PC-3 (cell line): Measurements from ENCODE around the gene HEATR3. TPM values are rescaled to one million over a fixed set of nuclear protein-coding genes. Genes with fewer than 3 reads are reported as not detected.

Experiments used
- ATAC-seq: fragments of 200-7000 bp; cut with Tn5 transposase; 2 replicates; pipeline ENCODE4 v1.9.1; 2020; ENCODE audit warnings: mild to moderate bottlenecking, moderate library complexity
- BruUV-seq: library from RNA; stranded (reverse); fragments of 400-500 nt; replicated peaks from 2 replicates; lab custom pipeline; 2021; lab: Mats Ljungman, UMichigan
- CTCF ChIA-PET: fragments of 300-600 bp; sonication (Branson Sonifier 250); formaldehyde crosslinking; loops from one replicate; lab custom pipeline; 2022; ENCODE audit warnings: antibody characterized with exemption; lab: Charles Lee
- POLR2A ChIA-PET: fragments of 300-600 bp; sonication (Branson Sonifier 250); formaldehyde crosslinking; loops from one replicate; lab custom pipeline; 2022; ENCODE audit warnings: antibody characterized with exemption; ENCODE audit not compliant: unreplicated experiment; lab: Charles Lee
- DNase-seq: peaks from one replicate; pipeline ENCODE4 v3.0.0-alpha.2; 2015
- H2AFZ ChIP-seq: fragments of 300-600 bp; sonication (generic); 2 replicates; pipeline ENCODE4 v1.6.0; 2016; ENCODE audit warnings: antibody characterized with exemption, low read length
- H3F3A ChIP-seq: fragments of 300-600 bp; sonication (generic); one replicate; pipeline ENCODE4 v1.6.0; 2017; ENCODE audit warnings: antibody characterized with exemption, low read length, control low read depth, mild to moderate bottlenecking; ENCODE audit not compliant: unreplicated experiment
- H3K27ac ChIP-seq: fragments of 300-600 bp; sonication (generic); 2 replicates; pipeline ENCODE4 v1.5.1; 2016; ENCODE audit warnings: mild to moderate bottlenecking, low read length
- H3K27me3 ChIP-seq: fragments of 300-600 bp; sonication (generic); 2 replicates; pipeline ENCODE4 v1.6.1; 2016; ENCODE audit warnings: low read length, mixed read lengths
- H3K36me3 ChIP-seq: fragments of 300-600 bp; sonication (generic); 2 replicates; pipeline ENCODE4 v1.6.1; 2016; ENCODE audit warnings: low read depth, mixed run types, low read length, mixed read lengths
- H3K4me1 ChIP-seq: fragments of 300-600 bp; sonication (generic); 2 replicates; pipeline ENCODE4 v1.5.1; 2016; ENCODE audit warnings: low read length; ENCODE audit not compliant: insufficient read depth
- H3K4me2 ChIP-seq: fragments of 300-600 bp; sonication (generic); 2 replicates; pipeline ENCODE4 v1.6.0; 2016; ENCODE audit warnings: low read length
- H3K4me3 ChIP-seq: fragments of 300-600 bp; sonication (generic); 2 replicates; pipeline ENCODE4 v1.5.1; 2016; ENCODE audit warnings: mild to moderate bottlenecking, low read length, mixed read lengths
- H3K79me2 ChIP-seq: fragments of 300-600 bp; sonication (generic); 2 replicates; pipeline ENCODE4 v1.6.1; 2017; ENCODE audit warnings: low read length, mixed read lengths
- H3K9ac ChIP-seq: fragments of 300-600 bp; sonication (generic); 2 replicates; pipeline ENCODE4 v1.6.0; 2016; ENCODE audit warnings: mild to moderate bottlenecking, low read length
- H3K9me2 ChIP-seq: fragments of 300-600 bp; sonication (generic); replicated peaks from 2 replicates; pipeline ENCODE4 v1.6.1; 2016; ENCODE audit warnings: mixed run types, low read length, mixed read lengths
- H3K9me3 ChIP-seq: fragments of 300-600 bp; sonication (generic); 2 replicates; pipeline ENCODE4 v1.6.1; 2016; ENCODE audit warnings: low read length, mixed read lengths
- H4K20me1 ChIP-seq: fragments of 300-600 bp; sonication (generic); 2 replicates; pipeline ENCODE4 v1.6.1; 2016; ENCODE audit warnings: low read length, mixed read lengths
- EZH2 ChIP-seq: fragments of 300-600 bp; sonication (generic); IDR thresholded peaks from one replicate; pipeline ENCODE4 v1.6.1; 2017; ENCODE audit warnings: antibody characterized with exemption, mild to moderate bottlenecking, low read length; ENCODE audit not compliant: unreplicated experiment
- EZH2phosphoT487 ChIP-seq: fragments of 300-600 bp; sonication (generic); IDR thresholded peaks from 2 replicates; pipeline ENCODE4 v1.6.1; 2018; ENCODE audit warnings: mild to moderate bottlenecking, antibody characterized with exemption, low read length, borderline replicate concordance
- intact Hi-C: fragments of 100-400 bp; cut with micrococcal nuclease; formaldehyde crosslinking; loops from 2 replicates; pipeline ENCODE4 v1.9.0; 2023
- total RNA-seq: library from RNA; depleted of rRNA; stranded (reverse); fragments of >200 nt; gene quantifications from 2 replicates; pipeline ENCODE4 v1.2.3, GENCODE V29; 2014
- TF ChIP-seq, protein P1 (sequence below): fragments of 300-600 bp; sonication (generic); conservative IDR thresholded peaks from 2 replicates; pipeline ENCODE4 v1.5.1; 2017; ENCODE audit warnings: antibody characterized with exemption, low read depth, mild to moderate bottlenecking, low read length

HEATR3 gene
- total RNA-seq, 1 experiment from 2014 or later = 18.7 TPM

DNA sequence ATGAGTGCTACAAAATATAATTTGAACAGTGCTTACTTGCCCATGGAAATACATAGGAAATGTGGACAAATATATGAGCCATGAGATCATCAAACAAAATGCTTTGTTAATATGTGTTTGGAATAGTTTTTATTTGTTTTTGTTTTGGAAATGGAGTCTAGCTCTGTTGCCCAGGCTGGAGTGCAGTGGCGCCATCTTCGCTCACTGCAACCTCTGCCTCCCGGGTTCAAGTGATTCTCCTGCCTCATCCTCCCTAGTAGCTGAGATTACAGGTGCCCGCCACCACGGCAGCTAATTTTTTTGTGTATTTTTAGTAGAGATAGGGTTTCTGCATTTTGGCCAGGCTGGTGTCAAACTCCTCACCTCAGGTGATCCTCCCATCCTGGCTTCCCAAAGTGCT lies 37.9 kb upstream of the HEATR3 start:
- H3K27me3 ChIP-seq = no peaks in the 10 kb centered on the region
- ATAC-seq (no peak), DNase-seq (no peak)
- H3K9me3 ChIP-seq = no peaks in the 10 kb centered on the region
- no peak for TF ChIP-seq EZH2
- TF ChIP-seq EZH2phosphoT487 = no peak
- TF ChIP-seq, protein P1, sequence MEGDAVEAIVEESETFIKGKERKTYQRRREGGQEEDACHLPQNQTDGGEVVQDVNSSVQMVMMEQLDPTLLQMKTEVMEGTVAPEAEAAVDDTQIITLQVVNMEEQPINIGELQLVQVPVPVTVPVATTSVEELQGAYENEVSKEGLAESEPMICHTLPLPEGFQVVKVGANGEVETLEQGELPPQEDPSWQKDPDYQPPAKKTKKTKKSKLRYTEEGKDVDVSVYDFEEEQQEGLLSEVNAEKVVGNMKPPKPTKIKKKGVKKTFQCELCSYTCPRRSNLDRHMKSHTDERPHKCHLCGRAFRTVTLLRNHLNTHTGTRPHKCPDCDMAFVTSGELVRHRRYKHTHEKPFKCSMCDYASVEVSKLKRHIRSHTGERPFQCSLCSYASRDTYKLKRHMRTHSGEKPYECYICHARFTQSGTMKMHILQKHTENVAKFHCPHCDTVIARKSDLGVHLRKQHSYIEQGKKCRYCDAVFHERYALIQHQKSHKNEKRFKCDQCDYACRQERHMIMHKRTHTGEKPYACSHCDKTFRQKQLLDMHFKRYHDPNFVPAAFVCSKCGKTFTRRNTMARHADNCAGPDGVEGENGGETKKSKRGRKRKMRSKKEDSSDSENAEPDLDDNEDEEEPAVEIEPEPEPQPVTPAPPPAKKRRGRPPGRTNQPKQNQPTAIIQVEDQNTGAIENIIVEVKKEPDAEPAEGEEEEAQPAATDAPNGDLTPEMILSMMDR = no peak
- ChIA-PET CTCF (no interaction called here), POLR2A (no interaction called here)
- no peaks in the 10 kb centered on the region for H3K9me2 ChIP-seq
- H3K4me2 ChIP-seq = no peak overlapping the region
- H4K20me1 ChIP-seq = no peaks in the 10 kb centered on the region
- H2AFZ ChIP-seq = no peak overlapping the region
- no peak overlapping the region for H3K27ac ChIP-seq
- BruUV-seq = no TSS peak
- peaks cover 19% of the 10 kb centered on the region for H3K79me2 ChIP-seq
- no peak overlapping the region for H3K4me3 ChIP-seq
- intact Hi-C loops = loop anchor here (5.0 to 10.0 kb wide), 2 partner anchors 39 to 337 kb away; partner anchors contain the start of genes BRD7 and HEATR3
- H3K36me3 ChIP-seq = peaks cover 8% of the 10 kb centered on the region; the same call in 1 of the 2 replicates
- no peak overlapping the region for H3K9ac ChIP-seq
- no peaks in the 10 kb centered on the region for H3F3A ChIP-seq
- peaks cover 6% of the 10 kb centered on the region for H3K4me1 ChIP-seq

DNA sequence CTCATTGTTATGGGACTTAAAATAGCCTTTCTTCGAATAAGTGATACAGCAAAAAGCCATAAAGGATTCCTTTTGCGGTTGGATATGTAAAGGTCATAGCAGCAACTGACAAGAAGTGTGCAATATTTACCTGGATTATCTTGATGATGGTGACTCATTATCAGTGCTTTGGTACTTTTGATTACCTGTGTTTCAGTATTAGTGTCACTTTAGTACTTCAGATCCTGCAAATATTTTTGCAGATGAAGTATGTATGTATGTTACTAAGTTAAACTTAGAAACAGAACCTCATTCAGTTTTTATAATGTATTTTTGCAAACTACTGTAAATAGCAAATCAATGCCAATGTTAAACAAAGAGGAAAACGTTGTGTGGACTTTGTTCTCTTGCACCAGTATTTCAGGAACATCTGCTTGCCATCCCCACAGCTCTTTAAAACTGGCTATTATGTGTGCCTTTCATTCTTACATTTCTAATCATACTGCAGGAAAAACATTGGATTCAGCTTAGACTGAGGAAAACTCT lies 30.2 kb upstream of the HEATR3 start:
- ATAC-seq = no peak
- no peaks in the 10 kb centered on the region for H3K9me3 ChIP-seq
- no peak overlapping the region for H3K4me2 ChIP-seq
- BruUV-seq = no TSS peak
- ChIA-PET CTCF (no interaction called here), POLR2A (no interaction called here)
- H3K79me2 ChIP-seq = no peaks in the 10 kb centered on the region
- H2AFZ ChIP-seq = no peak overlapping the region
- H3K9ac ChIP-seq = no peak overlapping the region
- H3K9me2 ChIP-seq = no peaks in the 10 kb centered on the region
- H3K4me1 ChIP-seq = no peaks in the 10 kb centered on the region
- intact Hi-C loops = no loop called here
- H3K4me3 ChIP-seq = no peak overlapping the region
- TF ChIP-seq EZH2 = no peak
- no peak for TF ChIP-seq EZH2phosphoT487
- TF ChIP-seq, protein P1 = no peak
- peaks cover 4% of the 10 kb centered on the region for H3K36me3 ChIP-seq
- no peaks in the 10 kb centered on the region for H3K27me3 ChIP-seq
- H4K20me1 ChIP-seq = no peaks in the 10 kb centered on the region
- H3F3A ChIP-seq = no peaks in the 10 kb centered on the region
- no peak overlapping the region for H3K27ac ChIP-seq
- DNase-seq = no peak

DNA sequence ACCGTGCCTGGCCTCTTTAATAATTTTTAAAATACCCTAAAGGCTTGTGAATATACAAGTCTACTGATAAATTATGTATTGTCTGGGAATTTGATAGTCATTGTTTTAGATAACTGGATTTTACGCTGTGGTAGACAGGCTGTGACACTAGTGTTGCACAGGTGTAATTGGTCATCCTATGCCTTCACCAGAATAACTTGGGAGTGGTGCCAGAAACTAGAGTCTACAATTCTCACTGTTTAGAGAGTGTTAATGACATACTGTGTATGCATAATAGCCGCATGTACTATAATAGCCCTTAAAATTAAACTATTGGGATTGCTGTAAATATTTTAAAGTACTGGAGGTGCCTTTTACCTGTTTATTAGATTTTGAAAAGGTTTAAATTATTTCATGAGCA lies 29.3 kb upstream of the HEATR3 start:
- H3K27ac ChIP-seq = no peak overlapping the region
- no peaks in the 10 kb centered on the region for H3F3A ChIP-seq
- H3K36me3 ChIP-seq = peaks cover 4% of the 10 kb centered on the region
- no peaks in the 10 kb centered on the region for H3K9me3 ChIP-seq
- ChIA-PET POLR2A (no interaction called here), CTCF (no interaction called here)
- no peak for ATAC-seq
- TF ChIP-seq EZH2phosphoT487 = no peak
- TF ChIP-seq EZH2 = no peak
- TF ChIP-seq, protein P1 = no peak
- no TSS peak for BruUV-seq
- no peaks in the 10 kb centered on the region for H3K4me1 ChIP-seq
- no peaks in the 10 kb centered on the region for H3K27me3 ChIP-seq
- no peaks in the 10 kb centered on the region for H3K79me2 ChIP-seq
- no peak overlapping the region for H2AFZ ChIP-seq
- no peak overlapping the region for H3K9ac ChIP-seq
- no peak overlapping the region for H3K4me2 ChIP-seq
- H4K20me1 ChIP-seq = no peaks in the 10 kb centered on the region
- H3K9me2 ChIP-seq = no peaks in the 10 kb centered on the region
- H3K4me3 ChIP-seq = no peak overlapping the region
- intact Hi-C loops = no loop called here
- no peak for DNase-seq
